GM12878 (cell line): ENCODE data around the gene RMC1. TPM values are rescaled to one million over a fixed set of nuclear protein-coding genes. Genes with fewer than 3 reads are reported as not detected.

Experiments
- ATAC-seq: fragments of 200-7000 bp; cut with Tn5 transposase; 3 replicates; pipeline ENCODE4 v1.9.1; 2020; ENCODE audit warnings: mild to moderate bottlenecking, moderate library complexity
- BruUV-seq: library from RNA; stranded (reverse); fragments of 400-500 nt; replicated peaks from 2 replicates; lab custom pipeline; 2021; lab: Mats Ljungman, UMichigan
- CTCF ChIA-PET: fragments of 300-600 bp; sonication (Branson Sonifier 250); formaldehyde crosslinking; extraction: SDS; loops from one replicate; lab custom pipeline; 2021; ENCODE audit warnings: inconsistent platforms; lab: Yijun Ruan, JAX
- POLR2A ChIA-PET: fragments of 350-600 bp; formaldehyde crosslinking; extraction: SDS; loops from one replicate; lab custom pipeline; 2021; ENCODE audit warnings: inconsistent platforms; lab: Charles Lee
- RAD21 ChIA-PET: fragments of 300-600 bp; sonication (Branson Sonifier 250); formaldehyde crosslinking; loops from one replicate; lab custom pipeline; 2023; ENCODE audit warnings: antibody characterized with exemption; ENCODE audit not compliant: unreplicated experiment; lab: Charles Lee
- SMC1A ChIA-PET: fragments of 300-600 bp; sonication (Branson Sonifier 250); formaldehyde crosslinking; loops from one replicate; lab custom pipeline; 2023; ENCODE audit not compliant: unreplicated experiment, uncharacterized antibody; lab: Charles Lee
- DNase-seq: peaks from one replicate; pipeline ENCODE4 v3.0.0-alpha.2; 2011; ENCODE audit warnings: low read depth, low spot score
- FAIRE-seq: peaks from 3 replicates; lab custom pipeline; 2011; peaks lifted over from hg19 to GRCh38; lab: Jason Lieb, UNC
- H2AFZ ChIP-seq: 2 replicates; pipeline ENCODE4 v1.6.0; 2011; ENCODE audit warnings: low read depth, low read length, control low read depth; ENCODE audit not compliant: control insufficient read depth
- H3K27ac ChIP-seq: 2 replicates; pipeline ENCODE4 v1.5.1; 2011; ENCODE audit warnings: control low read depth; ENCODE audit not compliant: control insufficient read depth, insufficient read depth
- H3K27me3 ChIP-seq, 2 experiments: replicated peaks in 1 of 2; 2 replicates each; pipeline versions ENCODE4 v1.6.0 to v1.6.1; 2011; ENCODE audit warnings: low read length in 1 of 2; ENCODE audit not compliant: control insufficient read depth in 2 of 2, insufficient read depth in 2 of 2
- H3K36me3 ChIP-seq, 2 experiments: 2 replicates each; pipeline ENCODE4 v1.5.1; 2011; ENCODE audit warnings: low read length in 1 of 2; ENCODE audit not compliant: control insufficient read depth in 2 of 2, insufficient read depth in 2 of 2
- H3K4me1 ChIP-seq: 2 replicates; pipeline ENCODE4 v1.6.1; 2011; ENCODE audit warnings: mild to moderate bottlenecking, low read length, moderate library complexity, mixed read lengths; ENCODE audit not compliant: control insufficient read depth, insufficient read depth
- H3K4me2 ChIP-seq: 2 replicates; pipeline ENCODE4 v1.6.0; 2011; ENCODE audit warnings: control low read depth; ENCODE audit not compliant: control insufficient read depth, insufficient read depth
- H3K4me3 ChIP-seq: fragments of 200-600 bp; sonication (generic); 2 replicates; pipeline ENCODE4 v1.5.1; 2016
- H3K79me2 ChIP-seq: 2 replicates; pipeline ENCODE4 v1.6.0; 2011; ENCODE audit warnings: low read length; ENCODE audit not compliant: control insufficient read depth, insufficient read depth
- H3K9ac ChIP-seq: 2 replicates; pipeline ENCODE4 v1.8.0; 2011; ENCODE audit warnings: low read length, control low read depth, mixed read lengths; ENCODE audit not compliant: control insufficient read depth, insufficient read depth
- H3K9me3 ChIP-seq: replicated peaks from 3 replicates; pipeline ENCODE4 v1.5.1; 2011; ENCODE audit warnings: mild to moderate bottlenecking, low read length; ENCODE audit not compliant: control insufficient read depth, insufficient read depth
- H4K20me1 ChIP-seq: 2 replicates; pipeline ENCODE4 v1.6.0; 2011; ENCODE audit not compliant: control insufficient read depth, insufficient read depth
- BACH1 ChIP-seq: fragments of 450-650 bp; IDR thresholded peaks from 2 replicates; pipeline ENCODE4 v1.6.1; 2017; ENCODE audit warnings: mild to moderate bottlenecking, borderline replicate concordance
- BMI1 ChIP-seq: fragments of 450-650 bp; IDR thresholded peaks from 2 replicates; pipeline ENCODE4 v1.6.1; 2016; ENCODE audit warnings: mild to moderate bottlenecking, moderate library complexity, borderline replicate concordance
- BRCA1 ChIP-seq: IDR thresholded peaks from 2 replicates; pipeline ENCODE4 v1.6.1; 2011; ENCODE audit warnings: low read depth, low read length, improper control_type of control experiment
- CREB1 ChIP-seq: IDR thresholded peaks from 2 replicates; pipeline ENCODE4 v1.6.1; 2012; ENCODE audit warnings: low read depth, mild to moderate bottlenecking, inconsistent platforms
- FOS ChIP-seq: IDR thresholded peaks from 3 replicates; pipeline ENCODE4 v1.6.1; 2011; ENCODE audit warnings: borderline replicate concordance; ENCODE audit not compliant: insufficient read length; ENCODE audit errors: extremely low read depth
- FOXK2 ChIP-seq: fragments of 450-650 bp; IDR thresholded peaks from 2 replicates; pipeline ENCODE4 v1.6.1; 2017; ENCODE audit warnings: mild to moderate bottlenecking, moderate library complexity
- HDAC6 ChIP-seq: fragments of 200-600 bp; sonication (generic); IDR thresholded peaks from one replicate; pipeline ENCODE4 v1.8.0; 2017; ENCODE audit warnings: antibody characterized with exemption; ENCODE audit not compliant: unreplicated experiment
- JUND ChIP-seq: IDR thresholded peaks from 2 replicates; pipeline ENCODE4 v1.6.1; 2012; ENCODE audit warnings: low read depth, mild to moderate bottlenecking, low read length, improper control_type of control experiment, moderate library complexity
- SMAD5 ChIP-seq: IDR thresholded peaks from 2 replicates; pipeline ENCODE4 v1.6.1; 2016; ENCODE audit warnings: antibody characterized with exemption, low read depth
- STAT1 ChIP-seq: fragments of 450-650 bp; conservative IDR thresholded peaks from 2 replicates; pipeline ENCODE4 v1.6.1; 2014; ENCODE audit warnings: antibody characterized with exemption, mild to moderate bottlenecking
- ZNF274 ChIP-seq: IDR thresholded peaks from one replicate; pipeline ENCODE4 v1.8.0; 2011; ENCODE audit not compliant: insufficient read length, insufficient read depth
- WGBS: methylation state at CpG from one replicate; pipeline ENCODE4 v1.1.6; 2016; ENCODE audit warnings: low lambda C conversion rate; ENCODE audit not compliant: insufficient replicate concordance, insufficient coverage; ENCODE audit errors: missing lambda C conversion rate; 5-methylcytosine and 5-hydroxymethylcytosine counted together
- in situ Hi-C: fragments of 300-500 bp; cut with MboI; formaldehyde crosslinking; loops from 9 replicates; pipeline ENCODE4 v1.14.3; 2018; ENCODE audit warnings: mixed read lengths
- intact Hi-C: fragments of 100-400 bp; cut with micrococcal nuclease; formaldehyde crosslinking; loops from one replicate; pipeline ENCODE4 v1.14.2; 2022; ENCODE audit not compliant: unreplicated experiment
- polyA plus RNA-seq, 11 experiments: library from polyadenylated mRNA; depleted of rRNA in 4 of 11; unstranded in 6 of 11; stranded (reverse) in 5 of 11; fragments of >200 nt; fragmentation: Nextera tagmentation in 4 of 11; fragmentation: Illumina TruSeq in 1 of 11; extraction: Ambion mirVana in 4 of 11; extraction: Trizol in 1 of 11; gene quantifications; 1 replicate in 1 of 11; 2 replicates in 10 of 11; pipeline versions ENCODE4 v1.2.1 to v1.2.3, GENCODE V29; 2011 to 2016; ENCODE audit warnings: inconsistent platforms in 2 of 11, missing spikeins in 2 of 11, low read depth in 1 of 11
- total RNA-seq, 4 experiments: library from RNA; depleted of rRNA in 3 of 4; stranded (reverse); fragments of >200 nt in 3 of 4; fragmentation: Illumina TruSeq in 1 of 4; extraction: Trizol in 1 of 4; gene quantifications; 2 replicates each; pipeline versions ENCODE4 v1.2.1 to v1.2.3, GENCODE V29; 2013 to 2021
- TF ChIP-seq, protein P1 (sequence below): IDR thresholded peaks from 2 replicates; pipeline ENCODE4 v1.6.1; 2011; ENCODE audit warnings: mild to moderate bottlenecking, low read depth, low read length, moderate library complexity; ENCODE audit not compliant: insufficient replicate concordance
- TF ChIP-seq, protein P2 (sequence below): fragments of 450-650 bp; IDR thresholded peaks from 2 replicates; pipeline ENCODE4 v1.6.1; 2017; ENCODE audit warnings: mild to moderate bottlenecking, moderate library complexity

The RMC1 gene
- total and polyA plus RNA-seq, 10 of the 15 experiments (the other 5 are each of a cell fraction or from before 2014, with no cell fraction given): 8.4 to 57.6 (median 42.5) TPM

DNA sequence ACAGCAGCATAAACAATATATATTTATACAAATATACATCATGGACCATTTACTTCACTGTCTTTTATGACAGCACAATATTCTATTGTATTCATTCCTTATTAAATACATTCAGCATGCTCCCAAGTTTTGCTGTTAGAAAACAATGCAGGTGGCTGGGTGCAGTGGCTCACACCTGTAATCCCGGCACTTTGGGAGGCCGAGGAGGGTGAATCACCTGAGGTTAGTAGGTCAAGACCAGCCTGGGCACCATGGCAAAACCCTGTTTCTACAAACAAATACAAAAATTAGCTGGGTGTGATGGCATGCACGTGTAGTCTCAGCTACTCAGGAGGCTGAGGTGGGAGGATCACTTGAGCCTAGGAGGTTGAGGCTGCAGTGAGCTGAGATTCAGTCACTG is 44.0 kb downstream of the RMC1 start:
- no peaks in the 10 kb centered on the region for H3K27me3 ChIP-seq
- no peak overlapping the region for H3K4me3 ChIP-seq
- H3K4me1 ChIP-seq: 0 out of 2 replicates have a peak, but pooled peaks cover under 1% of the 10 kb centered on the region
- RAD21 ChIA-PET: interaction anchor here (0.6 kb wide), 1 partner anchor 480 kb away, joined by 5 read pairs; no protein-coding TSS in a partner anchor
- no peak for DNase-seq
- H4K20me1 ChIP-seq: no peaks in the 10 kb centered on the region
- TF ChIP-seq HDAC6: no peak
- TF ChIP-seq CREB1: no peak
- TF ChIP-seq ZNF274: no peak
- TF ChIP-seq BRCA1: no peak
- no peak for TF ChIP-seq SMAD5
- no peak for TF ChIP-seq STAT1
- no peak for TF ChIP-seq BMI1
- no peak for TF ChIP-seq FOXK2
- TF ChIP-seq, all 136 proteins: peak for 0
- FAIRE-seq (no peak), ATAC-seq (no peak)
- Histone ChIP-seq H3K79me2 (no peaks in the 10 kb centered on the region), H3K9me3 (no peaks in the 10 kb centered on the region), H3K9ac (no peak overlapping the region), H3K27ac (no peak overlapping the region), H3K4me2 (no peak overlapping the region), H3K36me3 (peaks cover 11 to 19% of the 10 kb centered on the region in 2 experiments), H2AFZ (no peak overlapping the region)
- intact Hi-C loops: no loop called here
- in situ Hi-C loops: no loop called here
- whole genome bisulfite sequencing: 86% methylated on average over 3 of the region's 3 CpGs
- POLR2A ChIA-PET: interaction anchor here (0.7 kb wide), 1 partner anchor 36 kb away, joined by 3 read pairs; no protein-coding TSS in a partner anchor
- BruUV-seq: no TSS peak
- CTCF ChIA-PET: interaction anchor here (0.6 kb wide), 1 partner anchor 20 kb away, joined by 3 read pairs; no protein-coding TSS in a partner anchor
- SMC1A ChIA-PET: no interaction called here

DNA sequence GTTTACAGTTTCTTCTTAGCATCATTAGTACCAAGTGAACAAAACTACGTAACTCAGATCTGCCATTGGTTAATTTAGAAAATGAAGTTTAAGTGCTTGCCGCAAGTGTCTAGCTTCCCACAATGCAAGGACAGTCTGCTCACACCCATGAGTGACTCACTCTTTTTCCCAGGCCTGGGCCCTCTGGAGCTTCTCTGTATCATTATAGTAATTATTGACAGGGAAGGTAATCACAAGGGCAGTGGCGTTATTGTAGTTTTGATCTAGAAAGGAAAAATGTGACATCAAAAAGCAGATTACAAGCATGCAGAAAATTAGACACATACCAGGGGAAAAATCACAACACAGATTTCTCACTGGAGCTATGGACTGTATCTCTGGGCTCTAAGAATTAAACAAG is 44.5 kb downstream of the RMC1 start:
- Histone ChIP-seq H3K27ac (no peak overlapping the region), H3K4me3 (no peak overlapping the region), H3K9ac (no peak overlapping the region), H4K20me1 (no peaks in the 10 kb centered on the region), H3K4me2 (no peak overlapping the region), H3K9me3 (no peaks in the 10 kb centered on the region), H3K79me2 (no peaks in the 10 kb centered on the region), H2AFZ (no peak overlapping the region), H3K27me3 (no peaks in the 10 kb centered on the region), H3K4me1 (no peaks in the 10 kb centered on the region), H3K36me3 (peaks cover 15 to 22% of the 10 kb centered on the region in 2 experiments)
- ATAC-seq (no peak), DNase-seq (no peak), FAIRE-seq (no peak)
- intact Hi-C loops (no loop called here), in situ Hi-C loops (no loop called here)
- ChIA-PET POLR2A (interaction anchor here (0.7 kb wide), 1 partner anchor 35 kb away, joined by 3 read pairs; no protein-coding TSS in a partner anchor), RAD21 (no interaction called here), CTCF (interaction anchor here (0.6 kb wide), 1 partner anchor 20 kb away, joined by 3 read pairs; no protein-coding TSS in a partner anchor), SMC1A (interaction anchor here (0.7 to 1.6 kb wide), 3 partner anchors 13 to 74 kb away, joined by 3 to 4 read pairs (median 4); no protein-coding TSS in a partner anchor)
- WGBS: 63% methylated on average over 3 of the region's 3 CpGs
- BruUV-seq: no TSS peak
- TF ChIP-seq, protein P1, sequence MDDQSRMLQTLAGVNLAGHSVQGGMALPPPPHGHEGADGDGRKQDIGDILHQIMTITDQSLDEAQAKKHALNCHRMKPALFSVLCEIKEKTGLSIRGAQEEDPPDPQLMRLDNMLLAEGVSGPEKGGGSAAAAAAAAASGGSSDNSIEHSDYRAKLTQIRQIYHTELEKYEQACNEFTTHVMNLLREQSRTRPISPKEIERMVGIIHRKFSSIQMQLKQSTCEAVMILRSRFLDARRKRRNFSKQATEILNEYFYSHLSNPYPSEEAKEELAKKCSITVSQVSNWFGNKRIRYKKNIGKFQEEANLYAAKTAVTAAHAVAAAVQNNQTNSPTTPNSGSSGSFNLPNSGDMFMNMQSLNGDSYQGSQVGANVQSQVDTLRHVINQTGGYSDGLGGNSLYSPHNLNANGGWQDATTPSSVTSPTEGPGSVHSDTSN: no peak
- TF ChIP-seq, protein P2, sequence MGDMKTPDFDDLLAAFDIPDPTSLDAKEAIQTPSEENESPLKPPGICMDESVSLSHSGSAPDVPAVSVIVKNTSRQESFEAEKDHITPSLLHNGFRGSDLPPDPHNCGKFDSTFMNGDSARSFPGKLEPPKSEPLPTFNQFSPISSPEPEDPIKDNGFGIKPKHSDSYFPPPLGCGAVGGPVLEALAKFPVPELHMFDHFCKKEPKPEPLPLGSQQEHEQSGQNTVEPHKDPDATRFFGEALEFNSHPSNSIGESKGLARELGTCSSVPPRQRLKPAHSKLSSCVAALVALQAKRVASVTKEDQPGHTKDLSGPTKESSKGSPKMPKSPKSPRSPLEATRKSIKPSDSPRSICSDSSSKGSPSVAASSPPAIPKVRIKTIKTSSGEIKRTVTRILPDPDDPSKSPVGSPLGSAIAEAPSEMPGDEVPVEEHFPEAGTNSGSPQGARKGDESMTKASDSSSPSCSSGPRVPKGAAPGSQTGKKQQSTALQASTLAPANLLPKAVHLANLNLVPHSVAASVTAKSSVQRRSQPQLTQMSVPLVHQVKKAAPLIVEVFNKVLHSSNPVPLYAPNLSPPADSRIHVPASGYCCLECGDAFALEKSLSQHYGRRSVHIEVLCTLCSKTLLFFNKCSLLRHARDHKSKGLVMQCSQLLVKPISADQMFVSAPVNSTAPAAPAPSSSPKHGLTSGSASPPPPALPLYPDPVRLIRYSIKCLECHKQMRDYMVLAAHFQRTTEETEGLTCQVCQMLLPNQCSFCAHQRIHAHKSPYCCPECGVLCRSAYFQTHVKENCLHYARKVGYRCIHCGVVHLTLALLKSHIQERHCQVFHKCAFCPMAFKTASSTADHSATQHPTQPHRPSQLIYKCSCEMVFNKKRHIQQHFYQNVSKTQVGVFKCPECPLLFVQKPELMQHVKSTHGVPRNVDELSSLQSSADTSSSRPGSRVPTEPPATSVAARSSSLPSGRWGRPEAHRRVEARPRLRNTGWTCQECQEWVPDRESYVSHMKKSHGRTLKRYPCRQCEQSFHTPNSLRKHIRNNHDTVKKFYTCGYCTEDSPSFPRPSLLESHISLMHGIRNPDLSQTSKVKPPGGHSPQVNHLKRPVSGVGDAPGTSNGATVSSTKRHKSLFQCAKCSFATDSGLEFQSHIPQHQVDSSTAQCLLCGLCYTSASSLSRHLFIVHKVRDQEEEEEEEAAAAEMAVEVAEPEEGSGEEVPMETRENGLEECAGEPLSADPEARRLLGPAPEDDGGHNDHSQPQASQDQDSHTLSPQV: no peak
- TF ChIP-seq BACH1 (no peak), FOS (no peak), JUND (no peak)
